Cerebellar nuclear complex (tissue), 1 donor: Measurements from ENCODE around the gene LCNL1.

ENCODE experiments used
- DNase-seq, 2 experiments: peaks; one replicate each; lab custom pipeline; 2025; lab: John Stamatoyannopoulos, UW

Gene LCNL1

DNA sequence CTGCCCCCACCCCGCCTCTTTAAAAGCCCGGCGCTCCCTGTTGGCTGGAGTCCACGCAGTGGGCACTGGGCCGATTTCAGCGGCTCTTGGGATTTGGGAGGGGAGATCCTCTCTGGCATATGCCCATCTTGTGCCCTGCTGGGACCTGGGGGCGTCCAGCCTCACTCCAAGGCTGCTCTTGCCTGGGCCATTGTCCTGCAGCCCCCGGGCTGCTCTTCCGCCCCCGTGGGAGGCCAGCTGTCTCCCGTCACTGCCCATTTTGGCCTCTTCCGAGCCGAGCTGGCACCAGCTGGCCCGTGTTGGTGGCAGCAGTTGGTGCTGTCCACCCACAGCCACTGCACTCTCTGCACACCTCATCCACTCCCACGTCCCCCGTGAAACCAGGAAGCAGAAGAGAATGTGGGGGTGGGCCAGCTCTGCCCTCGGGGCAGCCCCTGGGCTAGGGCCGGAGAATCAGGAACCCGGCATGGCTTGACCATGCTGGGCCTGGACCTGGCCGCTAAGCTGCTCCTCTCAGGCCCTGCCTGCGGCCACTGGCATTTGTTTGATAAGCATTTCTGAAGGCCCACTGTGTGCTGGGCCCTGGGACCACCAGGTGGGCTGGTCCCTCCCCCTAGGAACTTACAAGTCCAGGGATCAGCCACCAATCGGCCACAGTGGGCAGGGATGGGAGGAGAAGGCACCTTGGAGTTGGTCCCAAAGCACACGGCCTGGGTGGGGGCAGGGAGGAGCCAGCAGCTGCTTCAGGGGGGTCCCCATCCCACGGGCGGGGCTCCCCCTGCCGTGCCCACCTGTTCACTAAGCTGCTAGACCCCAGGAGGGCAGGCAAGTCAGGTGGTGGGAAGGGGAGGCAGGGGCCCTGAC lies 35.5 kb upstream of the LCNL1 start:
- no peak for DNase-seq

DNA sequence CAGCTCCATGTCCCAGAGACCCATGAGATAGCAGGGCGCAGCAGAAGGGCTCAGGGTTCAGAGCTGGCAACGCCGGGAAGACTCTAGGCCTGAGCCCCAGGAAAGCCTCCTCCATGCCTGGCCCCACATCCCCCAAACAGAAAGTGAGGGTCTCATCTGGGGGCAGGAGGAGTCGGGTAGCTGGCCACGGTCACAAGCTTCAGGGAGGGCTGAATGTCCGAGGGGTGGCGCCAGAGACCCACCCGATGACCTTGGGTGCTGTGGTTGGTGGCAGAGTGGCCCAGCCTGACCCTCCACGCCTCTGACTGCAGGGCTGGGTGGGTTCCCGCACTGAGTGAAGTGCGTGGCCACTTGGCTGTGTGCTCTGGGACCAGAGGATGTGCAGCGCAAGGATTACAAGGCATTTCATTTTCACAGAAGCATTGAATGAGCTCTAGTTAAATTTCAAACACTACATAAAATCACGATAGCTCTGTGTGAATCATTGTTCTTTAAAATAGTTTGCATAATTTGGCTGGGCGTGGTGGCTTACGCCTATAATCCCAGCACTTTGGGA lies 34.8 kb upstream of the LCNL1 start:
- no peak for DNase-seq

DNA sequence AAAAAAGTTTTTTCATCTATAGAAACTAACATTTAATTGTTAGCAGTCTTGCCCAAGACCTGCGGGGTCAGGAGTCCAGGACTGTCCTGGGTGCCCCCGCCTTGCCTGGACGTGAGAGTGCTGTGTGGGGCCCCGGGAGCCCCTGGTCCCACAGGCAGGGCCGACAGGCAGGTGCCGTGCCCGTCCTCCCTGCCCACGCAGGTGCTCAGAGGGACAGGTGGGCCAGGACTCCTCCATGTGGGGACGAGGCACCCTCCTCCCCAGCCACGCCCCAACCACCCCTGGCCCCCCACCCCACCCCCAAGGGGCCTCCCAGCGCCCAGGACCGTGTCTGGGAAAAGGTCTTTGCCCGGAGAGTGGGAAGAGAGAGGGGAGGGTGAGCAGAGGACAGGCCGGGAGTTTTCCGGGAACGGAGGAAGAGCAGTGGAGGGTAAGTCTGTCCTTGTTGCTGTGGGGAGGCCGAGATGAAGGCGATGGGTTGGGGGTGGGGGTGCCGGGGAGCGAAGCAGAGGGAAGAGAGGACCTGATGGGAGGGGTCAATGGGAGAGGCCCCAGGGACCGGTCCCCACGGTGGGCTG lies 33.5 kb upstream of the LCNL1 start:
- DNase-seq, result no peak

DNA sequence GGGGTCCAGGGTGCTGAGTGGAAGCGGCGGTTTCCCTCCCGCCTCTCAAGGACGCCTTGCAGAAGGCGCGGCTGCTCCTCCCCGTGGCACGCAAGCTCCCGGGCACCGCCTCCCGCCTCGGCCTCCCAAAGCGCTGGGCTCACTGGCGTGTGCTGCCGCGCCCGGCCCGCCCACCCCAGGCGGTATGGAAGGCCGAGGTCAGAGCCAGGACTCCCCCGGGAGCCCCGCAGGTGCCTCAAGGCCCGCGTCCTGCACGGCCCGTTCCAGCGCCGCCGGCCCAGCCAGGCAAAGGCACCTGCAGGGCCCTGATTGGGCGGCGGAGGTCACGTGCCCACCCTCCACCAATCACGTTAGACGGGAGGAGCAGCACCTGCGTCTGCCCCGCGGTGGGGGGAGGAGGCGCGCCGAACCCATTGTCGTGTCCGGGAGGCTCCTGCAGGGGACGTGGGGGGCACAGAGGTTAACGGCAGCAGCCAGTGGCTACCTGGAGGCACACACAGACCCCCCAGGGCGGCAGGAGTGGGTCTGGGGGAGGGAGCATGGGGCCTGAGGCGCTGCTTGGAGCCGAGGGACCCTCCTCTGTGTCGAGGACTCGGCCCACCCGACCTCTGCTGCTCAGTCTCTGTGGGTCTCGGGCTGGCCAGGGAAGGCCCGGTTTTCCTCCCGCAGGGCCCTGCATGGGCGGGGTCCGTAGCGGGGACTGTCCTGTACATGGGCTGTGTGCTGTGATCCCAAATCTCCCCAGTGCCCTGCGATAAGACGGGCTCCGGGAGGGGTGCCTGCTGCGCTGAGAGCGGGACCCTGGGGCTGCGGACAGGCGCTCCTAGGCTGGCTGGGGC lies 32.8 kb upstream of the LCNL1 start:
- DNase-seq, result peak; percentile 73 to 94

DNA sequence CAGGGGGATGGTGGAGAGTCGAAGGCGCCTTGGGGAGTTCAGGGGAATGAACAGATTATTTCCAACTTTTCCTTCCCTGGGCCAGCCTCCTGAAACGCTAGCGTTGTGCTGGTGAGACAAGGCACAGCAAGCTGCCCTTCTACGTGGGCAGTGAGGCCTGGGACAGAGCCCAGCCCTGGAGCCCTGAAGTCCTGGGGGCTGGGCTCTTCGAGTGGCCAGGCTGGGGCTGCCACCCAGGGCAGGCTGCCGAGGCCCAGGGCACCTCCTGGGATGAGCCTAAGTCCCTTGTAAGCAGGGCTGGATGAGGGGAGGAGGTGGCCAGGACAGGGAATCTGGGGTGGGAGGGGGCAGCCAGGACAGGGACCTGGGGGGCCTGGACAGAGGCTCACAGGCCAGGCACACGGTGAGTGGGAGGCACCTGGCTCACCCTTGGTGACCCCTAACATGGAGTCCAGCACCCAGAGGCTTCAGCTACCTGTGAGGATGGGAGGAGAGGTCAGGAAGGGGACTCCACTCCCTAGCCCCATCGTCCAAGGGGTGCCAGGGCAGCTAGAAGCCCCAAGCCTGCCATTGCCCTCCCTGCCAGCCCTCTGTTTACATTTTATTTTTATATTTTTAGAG lies 32.0 kb upstream of the LCNL1 start:
- no peak for DNase-seq

DNA sequence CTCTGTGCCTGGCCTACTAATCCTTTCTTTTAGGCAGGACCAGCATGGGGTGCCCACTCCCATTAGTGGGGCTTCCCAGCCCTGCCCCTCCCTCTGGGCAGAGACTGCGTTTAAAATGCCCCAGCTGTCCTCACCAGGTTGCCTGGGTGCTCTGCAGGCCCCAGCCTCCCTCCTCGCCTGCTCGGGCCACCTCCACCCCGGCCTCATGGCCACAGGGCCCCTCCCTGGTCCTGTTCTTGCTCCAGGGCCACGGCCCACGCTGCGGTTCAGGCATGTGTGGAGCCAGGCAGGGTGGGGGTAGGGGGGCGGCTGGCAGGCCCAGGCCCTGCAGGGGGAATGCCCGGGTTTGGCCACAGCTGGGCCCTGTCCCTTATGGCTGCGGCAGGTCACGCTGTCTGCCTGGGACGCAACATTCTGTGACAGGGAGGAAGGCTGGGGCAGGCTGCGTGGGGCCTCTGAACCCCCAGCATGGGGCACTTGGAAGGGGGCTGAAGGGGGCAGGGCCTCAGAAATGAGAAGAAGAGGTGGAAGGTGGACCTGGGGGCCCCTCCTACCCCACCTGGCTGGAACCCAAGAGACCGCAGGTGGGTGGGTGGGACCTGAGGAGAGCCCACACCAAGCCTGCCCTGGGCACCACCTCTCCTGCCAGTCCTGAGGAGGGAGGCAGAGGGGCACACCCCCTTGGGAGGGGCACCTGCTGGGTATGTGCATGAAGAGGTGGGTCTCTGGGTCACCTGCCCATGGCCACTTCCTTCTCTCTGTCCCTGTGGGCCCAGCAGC lies 31.1 kb upstream of the LCNL1 start, which contains the start of gene LCN12:
TSS of gene LCN12 (plus strand) at position 733 of the 780 bp plus-strand sequence. CDS start 55 bp downstream, outside the sequence.
- no peak for DNase-seq

DNA sequence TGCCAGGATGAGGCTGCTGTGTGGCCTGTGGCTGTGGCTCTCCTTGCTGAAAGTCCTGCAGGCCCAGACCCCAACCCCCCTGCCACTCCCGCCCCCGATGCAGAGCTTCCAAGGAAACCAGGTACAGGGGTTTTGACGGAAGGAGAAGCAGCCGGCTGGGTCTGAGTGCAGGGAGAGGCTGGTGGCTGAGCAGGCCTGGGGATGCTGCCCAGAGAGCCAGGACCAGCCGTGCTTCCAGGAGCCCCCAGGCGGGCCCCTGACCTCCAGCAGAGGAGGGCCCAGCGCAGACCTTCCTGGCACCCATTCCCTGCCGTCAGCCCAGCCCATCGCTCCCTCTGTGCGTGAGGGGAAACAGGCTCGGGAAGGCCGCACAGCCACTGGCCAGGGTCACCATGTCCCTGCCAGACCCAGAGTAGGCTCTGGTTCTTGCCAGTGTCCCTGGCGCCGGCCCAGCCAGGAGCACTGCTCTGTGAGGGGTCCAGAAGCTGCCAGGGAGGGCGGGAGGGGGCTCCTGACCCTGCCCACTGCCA lies 30.4 kb upstream of the LCNL1 start:
- DNase-seq, result no peak

DNA sequence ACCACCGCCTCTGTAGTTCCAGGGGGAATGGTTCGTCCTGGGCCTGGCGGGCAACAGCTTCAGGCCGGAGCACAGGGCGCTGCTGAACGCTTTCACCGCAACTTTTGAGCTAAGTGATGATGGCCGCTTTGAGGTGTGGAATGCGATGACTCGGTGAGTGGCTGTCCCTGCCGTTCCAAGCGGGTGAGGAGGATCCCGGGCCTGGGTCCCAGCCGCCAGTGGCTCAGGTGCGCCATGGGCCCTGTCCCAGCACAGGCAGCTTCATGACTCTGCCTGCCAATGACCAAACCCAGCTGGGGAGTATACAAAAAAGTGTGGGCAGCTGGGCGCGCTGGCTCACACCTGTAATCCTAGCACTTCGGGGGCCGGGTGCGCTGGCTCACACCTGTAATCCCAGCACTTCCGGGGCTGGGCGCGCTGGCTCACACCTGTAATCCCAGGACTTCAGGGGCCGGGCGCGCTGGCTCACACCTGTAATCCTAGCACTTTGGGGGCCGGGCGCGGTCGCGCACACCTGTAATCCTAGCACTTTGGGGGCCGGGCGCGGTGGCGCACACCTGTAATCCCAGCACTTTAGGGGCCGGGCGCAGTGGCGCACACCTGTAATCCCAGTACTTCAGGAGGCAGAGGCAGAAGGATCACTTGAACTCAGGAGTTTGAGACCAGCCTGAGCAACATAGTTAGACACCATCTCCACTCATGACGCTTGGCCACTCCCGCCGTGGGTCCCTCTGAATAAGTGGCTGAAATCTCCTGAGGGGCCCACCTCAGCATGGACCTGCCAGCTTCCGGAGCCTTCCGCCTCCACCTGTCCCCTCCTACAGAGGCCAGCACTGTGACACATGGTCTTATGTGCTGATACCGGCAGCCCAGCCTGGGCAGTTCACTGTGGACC lies 29.7 kb upstream of the LCNL1 start:
- no peak for DNase-seq

DNA sequence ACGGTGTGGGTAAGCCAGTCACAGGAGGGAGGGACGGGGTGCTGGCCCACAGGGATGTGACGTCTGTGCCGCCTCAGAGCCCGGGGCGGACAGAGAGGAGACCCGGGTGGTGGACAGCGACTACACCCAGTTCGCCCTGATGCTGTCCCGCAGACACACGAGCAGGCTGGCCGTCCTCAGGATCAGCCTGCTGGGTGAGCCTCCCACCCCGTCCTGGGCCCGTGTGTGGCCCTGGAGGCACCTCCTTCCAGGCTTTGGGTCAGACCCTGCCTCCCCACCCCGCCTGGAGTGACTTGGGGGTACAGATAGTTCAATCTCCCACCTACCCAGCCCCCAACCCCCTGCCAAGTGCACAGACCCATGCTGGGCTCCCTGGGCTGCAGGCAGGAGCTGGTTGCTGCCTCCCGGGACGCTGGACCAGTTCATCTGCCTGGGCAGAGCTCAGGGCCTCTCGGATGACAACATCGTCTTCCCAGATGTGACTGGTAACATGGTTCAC lies 29.0 kb upstream of the LCNL1 start:
- DNase-seq, result no peak

DNA sequence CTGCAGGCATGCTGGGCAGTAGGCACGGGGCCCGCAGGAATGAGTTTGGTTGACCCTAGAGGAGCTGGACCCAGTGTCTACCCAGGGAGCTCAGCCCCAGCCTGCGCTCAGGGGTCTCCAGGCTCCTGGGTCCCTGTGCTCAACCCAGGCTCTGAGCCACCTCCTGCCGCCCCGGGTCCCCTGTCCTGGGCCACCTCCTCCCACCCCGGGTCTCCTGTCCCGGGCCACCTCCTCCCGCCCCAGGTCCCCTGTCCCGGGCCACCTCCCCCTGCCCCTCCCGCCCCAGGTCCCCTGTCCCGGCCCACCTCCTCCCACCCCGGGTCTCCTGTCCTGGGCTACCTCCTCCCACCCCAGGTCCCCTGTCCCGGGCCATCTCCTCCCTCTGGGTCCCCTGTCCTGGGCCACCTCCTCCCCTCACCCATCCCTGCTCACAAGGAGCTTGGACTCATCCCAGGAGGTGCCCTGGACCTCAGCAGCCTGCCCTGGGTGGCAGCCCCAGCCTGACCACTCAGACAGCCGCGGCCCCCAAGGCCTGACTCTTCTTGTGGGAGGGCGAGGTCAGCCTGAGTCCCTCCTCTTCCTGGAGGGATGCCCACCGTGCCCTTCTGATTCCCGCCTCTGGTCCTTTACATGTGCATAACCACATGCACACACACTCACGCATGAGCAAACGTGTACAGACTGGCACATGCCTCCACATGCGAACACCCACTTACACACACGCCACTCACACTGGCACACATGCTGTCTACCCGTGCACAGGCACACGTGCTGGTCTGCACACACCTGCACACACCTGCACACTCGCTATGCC lies 28.3 kb upstream of the LCNL1 start:
- no peak for DNase-seq

DNA sequence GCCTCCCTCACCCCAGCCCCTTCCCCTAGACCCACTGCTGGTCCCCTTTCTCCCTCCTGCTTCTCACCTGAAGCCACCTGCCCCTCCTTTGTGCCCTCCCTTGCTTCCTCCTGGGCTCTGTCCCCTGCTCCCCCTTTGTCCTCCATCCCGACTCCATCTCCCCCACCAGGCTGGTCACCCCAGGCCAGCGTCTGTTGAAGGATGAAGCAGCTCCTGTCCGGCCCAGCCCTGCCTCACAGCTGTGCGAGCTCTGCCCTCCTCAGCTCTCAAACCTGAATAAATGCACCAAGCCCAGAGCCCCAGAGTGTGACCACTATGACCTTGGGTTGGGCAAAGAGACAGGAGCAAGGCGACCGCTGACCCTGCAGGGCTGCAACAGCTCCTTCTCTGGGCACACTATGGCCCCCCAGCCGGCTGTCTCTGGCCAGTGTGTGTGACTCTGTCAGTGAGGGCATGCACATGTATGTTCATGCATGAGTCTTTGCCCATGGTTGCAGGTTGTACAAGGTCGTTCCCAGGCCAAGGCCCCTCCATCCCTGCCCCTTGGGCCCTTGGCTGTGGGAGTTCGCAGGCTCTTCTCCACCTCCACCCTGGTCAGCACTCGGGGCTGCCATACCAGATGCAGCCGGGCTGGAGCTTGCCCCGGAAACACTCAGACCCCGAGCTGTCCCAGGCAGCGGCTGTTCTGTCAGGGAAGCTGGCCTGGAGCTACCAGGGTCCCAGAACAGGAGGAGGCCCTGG lies 27.4 kb upstream of the LCNL1 start:
- no peak for DNase-seq

DNA sequence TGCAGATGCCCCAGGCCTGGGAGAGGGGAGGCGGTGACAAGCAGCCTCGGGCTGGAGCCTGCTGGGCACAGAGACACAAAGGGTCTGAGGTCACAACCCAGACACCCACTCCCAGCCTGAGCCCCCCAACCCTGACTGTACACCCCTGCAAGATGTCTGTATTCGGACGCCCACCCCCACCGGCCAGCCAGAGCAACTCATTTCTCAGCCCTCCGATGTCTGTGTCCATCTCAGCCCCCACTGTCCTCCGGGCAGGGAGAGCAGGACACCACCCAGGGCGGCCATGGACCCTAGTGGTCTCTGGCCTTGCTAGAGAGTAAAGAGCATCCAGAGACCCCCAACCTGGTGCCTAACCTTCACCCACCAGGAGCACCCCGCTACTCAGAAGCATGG lies 26.9 kb upstream of the LCNL1 start:
- no peak for DNase-seq

DNA sequence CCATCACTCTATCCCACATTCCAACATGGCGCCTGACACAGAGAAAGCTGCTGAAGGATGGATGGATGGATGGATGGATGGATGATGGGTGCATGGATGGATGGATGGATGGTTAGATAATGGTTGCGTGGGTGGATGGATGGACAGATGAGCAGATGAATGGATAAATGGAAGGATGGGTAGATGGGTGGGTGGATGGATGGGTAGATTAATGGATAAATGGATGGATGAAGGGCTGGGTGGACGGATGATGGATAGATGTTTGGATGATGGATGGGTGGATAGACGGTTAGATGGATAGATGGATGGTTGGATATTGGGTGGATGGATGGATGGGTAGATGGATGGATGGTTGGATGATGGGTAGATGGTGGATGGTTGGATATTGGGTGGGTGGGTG lies 26.2 kb upstream of the LCNL1 start:
- DNase-seq, result no peak

DNA sequence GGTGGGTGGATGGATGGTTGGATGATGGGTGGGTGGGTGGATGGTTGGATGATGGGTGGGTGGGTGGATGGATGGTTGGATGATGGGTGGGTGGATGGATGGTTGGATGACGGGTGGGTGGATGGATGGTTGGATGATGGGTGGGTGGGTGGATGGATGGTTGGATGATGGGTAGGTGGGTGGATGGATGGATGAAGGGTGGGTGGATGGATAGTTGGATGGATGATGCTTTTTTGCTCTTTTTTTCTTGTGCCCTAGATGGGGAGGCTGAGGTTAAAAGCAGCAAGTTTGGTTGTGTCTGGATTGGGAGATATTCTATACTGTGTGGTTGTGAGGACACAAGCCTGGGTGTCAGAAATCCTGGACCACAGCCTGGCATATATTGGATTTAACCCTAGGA lies 25.3 kb upstream of the LCNL1 start:
- no peak for DNase-seq

DNA sequence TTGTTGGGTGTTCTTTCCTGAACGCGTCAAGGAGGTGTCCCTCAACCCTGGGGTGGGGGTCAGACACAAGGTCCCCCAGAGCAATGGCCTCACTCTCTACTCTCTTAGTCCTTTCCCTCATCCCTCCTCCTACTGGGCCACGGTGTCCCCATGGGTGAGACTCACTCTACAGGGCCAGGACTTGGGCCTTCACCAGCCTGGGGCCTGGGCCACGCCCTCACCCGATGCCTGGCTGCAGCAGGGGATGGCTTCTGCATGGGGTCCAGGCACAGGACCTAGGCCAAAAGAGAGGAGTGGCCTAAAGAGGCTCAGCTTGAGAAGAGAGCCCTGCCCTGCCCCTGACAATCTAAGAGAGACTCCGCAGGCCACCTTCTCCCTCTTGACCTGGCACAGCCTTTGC lies 24.9 kb upstream of the LCNL1 start:
- DNase-seq, result no peak

DNA sequence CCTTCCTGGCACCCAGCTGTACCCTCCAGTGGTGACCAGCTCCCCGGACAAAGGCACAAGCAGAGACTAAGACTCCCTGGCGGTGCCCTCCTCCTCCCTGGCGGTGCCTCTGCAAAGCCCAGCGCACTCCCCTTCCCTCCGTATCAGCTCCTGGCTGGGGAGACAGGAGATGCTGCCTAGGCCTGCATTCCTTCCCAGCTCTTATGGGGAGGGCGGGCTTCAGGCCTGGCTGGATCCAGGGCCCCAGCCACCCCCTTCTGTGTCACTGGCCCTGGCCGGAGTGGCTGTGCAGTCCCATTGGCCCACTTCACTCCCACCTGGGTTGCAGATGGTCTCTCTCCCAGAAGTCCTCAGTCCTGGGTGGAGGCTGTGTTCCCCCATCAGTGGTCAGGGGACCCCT lies 24.3 kb upstream of the LCNL1 start:
- no peak for DNase-seq

DNA sequence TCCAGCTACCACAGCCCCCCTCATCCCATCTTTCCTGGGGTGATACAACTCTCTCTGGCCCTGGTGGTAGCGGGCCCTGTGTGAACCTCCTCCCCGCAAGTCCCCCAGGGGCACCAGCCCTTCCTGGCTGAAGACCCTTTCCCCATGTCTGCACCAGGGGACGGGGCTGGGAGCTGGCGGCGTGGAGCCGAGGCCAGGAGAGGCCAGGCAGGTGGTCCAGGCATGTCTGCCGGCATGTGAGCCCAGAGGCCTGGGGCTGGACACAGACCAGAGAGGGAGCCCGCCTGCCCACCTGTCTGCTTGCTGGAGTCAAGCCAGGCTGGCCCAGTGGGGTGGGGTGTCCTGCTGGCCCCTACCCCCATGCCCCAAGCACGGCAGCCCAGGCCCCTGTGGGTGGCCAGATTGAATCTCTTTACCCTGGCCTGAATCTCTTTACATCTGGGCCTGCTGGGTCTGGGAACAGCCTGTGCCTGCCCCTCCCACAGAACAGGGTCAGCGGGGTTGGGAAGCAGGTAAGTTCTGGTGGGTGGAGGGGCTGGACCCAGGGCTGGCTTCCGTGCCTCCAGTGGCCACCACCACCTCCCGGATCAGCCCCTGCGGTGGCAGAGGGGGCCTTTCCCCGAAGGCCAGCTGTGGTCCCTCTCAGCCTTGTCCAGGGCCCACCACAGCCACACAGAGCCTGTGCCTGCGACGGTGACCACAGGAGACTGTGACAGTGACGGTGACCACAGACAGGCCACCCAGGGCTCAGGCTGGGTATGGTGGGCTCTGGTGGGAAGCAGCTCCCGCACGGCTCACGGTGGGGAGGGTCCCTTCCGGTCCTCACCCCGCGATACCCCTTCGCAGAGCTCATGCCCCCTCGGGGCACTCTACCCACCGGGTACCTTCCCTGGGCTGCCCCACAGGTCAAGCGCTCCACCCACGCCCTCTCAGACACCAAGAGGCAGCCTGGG lies 23.6 kb upstream of the LCNL1 start:
- no peak for DNase-seq
